Neuron (in vitro differentiated cells): ENCODE data around the gene CFAP58.
"Not testable (repeated sequence)": the region's sequence is repeated elsewhere in the genome, so short reads cannot be mapped to it uniquely, and the experiment has no call there.

ENCODE experiments used
- H2AFZ ChIP-seq: one replicate; pipeline ENCODE4 v1.6.1; 2013; ENCODE audit warnings: low read depth, mild to moderate bottlenecking, inconsistent platforms, low read length, moderate library complexity
- H3K27me3 ChIP-seq: one replicate; pipeline ENCODE4 v1.6.1; 2013; ENCODE audit warnings: low read length; ENCODE audit not compliant: insufficient read depth
- H3K36me3 ChIP-seq: one replicate; pipeline ENCODE4 v1.6.1; 2013; ENCODE audit warnings: low read length; ENCODE audit not compliant: insufficient read depth
- H3K4me1 ChIP-seq: one replicate; pipeline ENCODE4 v1.6.1; 2013; ENCODE audit warnings: low read length; ENCODE audit not compliant: insufficient read depth
- H3K4me3 ChIP-seq: 2 replicates; pipeline ENCODE4 v1.5.1; 2013; ENCODE audit warnings: mild to moderate bottlenecking, low read length, moderate library complexity
- H3K9me3 ChIP-seq: one replicate; pipeline ENCODE4 v1.6.1; 2013; ENCODE audit warnings: low read length

Gene CFAP58

GRCh38 chr10:104447906-104448305, 94.3 kb downstream of the CFAP58 start:
- Histone ChIP-seq H3K27me3 (no peaks in the 10 kb centered on the region), H3K9me3 (no peaks in the 10 kb centered on the region), H3K36me3 (no peaks in the 10 kb centered on the region), H3K4me3 (no peak overlapping the region), H3K4me1 (no peaks in the 10 kb centered on the region), H2AFZ (no peak overlapping the region)

GRCh38 chr10:104449391-104449790, 95.8 kb downstream of the CFAP58 start:
- no peaks in the 10 kb centered on the region for H3K27me3 ChIP-seq
- no peaks in the 10 kb centered on the region for H3K36me3 ChIP-seq
- no peak overlapping the region for H2AFZ ChIP-seq
- no peaks in the 10 kb centered on the region for H3K4me1 ChIP-seq
- no peak overlapping the region for H3K4me3 ChIP-seq
- no peaks in the 10 kb centered on the region for H3K9me3 ChIP-seq

- Histone ChIP-seq H3K27me3 (no peaks in the 10 kb centered on the region), H3K4me1 (no peaks in the 10 kb centered on the region), H3K36me3 (no peaks in the 10 kb centered on the region)
Measured at GRCh38 chr10:104450490-104450889, 96.9 kb downstream of the CFAP58 start.

GRCh38 chr10:104450954-104451353, 97.3 kb downstream of the CFAP58 start:
- Histone ChIP-seq H2AFZ (no peak overlapping the region), H3K4me3 (no peak overlapping the region), H3K4me1 (no peaks in the 10 kb centered on the region), H3K27me3 (no peaks in the 10 kb centered on the region), H3K36me3 (no peaks in the 10 kb centered on the region), H3K9me3 (no peaks in the 10 kb centered on the region)

More at GRCh38 chr10:104450490-104450889, 96.9 kb downstream of the CFAP58 start:
- no peaks in the 10 kb centered on the region for H3K9me3 ChIP-seq
- no peak overlapping the region for H2AFZ ChIP-seq
- no peak overlapping the region for H3K4me3 ChIP-seq

- Histone ChIP-seq H3K27me3 (no peaks in the 10 kb centered on the region), H3K4me3 (no peak overlapping the region), H3K36me3 (no peaks in the 10 kb centered on the region), H3K4me1 (no peaks in the 10 kb centered on the region), H3K9me3 (no peaks in the 10 kb centered on the region), H2AFZ (no peak overlapping the region)
Measured at GRCh38 chr10:104452977-104453376, 99.3 kb downstream of the CFAP58 start.

- Histone ChIP-seq H3K36me3 (no peaks in the 10 kb centered on the region), H2AFZ (no peak overlapping the region)
Measured at GRCh38 chr10:104456802-104457542, 103.3 kb downstream of the CFAP58 start.

GRCh38 chr10:104457543-104457828, 103.9 kb downstream of the CFAP58 start:
- H2AFZ ChIP-seq = no peak overlapping the region

More at GRCh38 chr10:104456802-104457542, 103.3 kb downstream of the CFAP58 start:
- H3K4me1 ChIP-seq = no peaks in the 10 kb centered on the region
- no peak overlapping the region for H3K4me3 ChIP-seq
- no peaks in the 10 kb centered on the region for H3K27me3 ChIP-seq
- H3K9me3 ChIP-seq = no peaks in the 10 kb centered on the region

GRCh38 chr10:104465575-104465974, 111.9 kb downstream of the CFAP58 start:
- not testable (repeated sequence) for H3K36me3 ChIP-seq, H3K9me3 ChIP-seq, H3K4me3 ChIP-seq, H2AFZ ChIP-seq, H3K4me1 ChIP-seq, H3K27me3 ChIP-seq

More at GRCh38 chr10:104457543-104457828, 103.9 kb downstream of the CFAP58 start:
- Histone ChIP-seq H3K27me3 (no peaks in the 10 kb centered on the region), H3K9me3 (no peaks in the 10 kb centered on the region), H3K4me1 (no peaks in the 10 kb centered on the region), H3K4me3 (no peak overlapping the region), H3K36me3 (no peaks in the 10 kb centered on the region)

- H3K36me3 ChIP-seq, H2AFZ ChIP-seq, H3K4me1 ChIP-seq, H3K27me3 ChIP-seq, H3K9me3 ChIP-seq, H3K4me3 ChIP-seq: not testable (repeated sequence)
Measured at GRCh38 chr10:104468818-104469217, 115.2 kb downstream of the CFAP58 start.

GRCh38 chr10:104472505-104472904, 118.9 kb downstream of the CFAP58 start:
- Histone ChIP-seq H3K9me3 (no peaks in the 10 kb centered on the region), H3K4me1 (no peaks in the 10 kb centered on the region), H2AFZ (no peak overlapping the region), H3K36me3 (no peaks in the 10 kb centered on the region), H3K27me3 (no peaks in the 10 kb centered on the region), H3K4me3 (no peak overlapping the region)

GRCh38 chr10:104472957-104473745, 119.5 kb downstream of the CFAP58 start:
- H3K4me1 ChIP-seq = no peaks in the 10 kb centered on the region
- H2AFZ ChIP-seq = no peak overlapping the region
- H3K27me3 ChIP-seq = no peaks in the 10 kb centered on the region
- H3K36me3 ChIP-seq = no peaks in the 10 kb centered on the region
- no peak overlapping the region for H3K4me3 ChIP-seq
- H3K9me3 ChIP-seq = no peaks in the 10 kb centered on the region

GRCh38 chr10:104478380-104478779, 124.7 kb downstream of the CFAP58 start:
- Histone ChIP-seq H3K4me1 (peaks cover 2% of the 10 kb centered on the region), H3K4me3 (no peak overlapping the region), H2AFZ (no peak overlapping the region), H3K27me3 (peaks cover 4% of the 10 kb centered on the region), H3K36me3 (no peaks in the 10 kb centered on the region), H3K9me3 (no peaks in the 10 kb centered on the region)

GRCh38 chr10:104479906-104480593, 126.4 kb downstream of the CFAP58 start:
- H3K4me1 ChIP-seq = peaks cover 2% of the 10 kb centered on the region
- H3K27me3 ChIP-seq = peaks cover 4% of the 10 kb centered on the region
- H3K36me3 ChIP-seq = no peaks in the 10 kb centered on the region
- H3K4me3 ChIP-seq = no peak overlapping the region
- H2AFZ ChIP-seq = no peak overlapping the region
- no peaks in the 10 kb centered on the region for H3K9me3 ChIP-seq
